A673 (cell line): ENCODE measurements around the gene TPM3. TPM values are rescaled to one million over a fixed set of nuclear protein-coding genes. Genes with fewer than 3 reads are reported as not detected.

ENCODE experiments used
- Bru-seq: library from RNA; stranded (reverse); fragments of 400-500 nt; gene quantifications from one replicate; lab custom pipeline; 2021; lab: Mats Ljungman, UMichigan
- BruChase-seq, 2 experiments: library from RNA; stranded (reverse); fragments of 400-500 nt; gene quantifications; one replicate each; lab custom pipeline; 2021; lab: Mats Ljungman, UMichigan
- BruUV-seq: library from RNA; stranded (reverse); fragments of 400-500 nt; replicated peaks from 2 replicates; lab custom pipeline; 2021; lab: Mats Ljungman, UMichigan
- CTCF ChIA-PET: fragments of 300-600 bp; sonication (Branson Sonifier 250); formaldehyde crosslinking; loops from one replicate; lab custom pipeline; 2022; ENCODE audit warnings: antibody characterized with exemption; lab: Charles Lee
- POLR2A ChIA-PET: fragments of 300-600 bp; sonication (Branson Sonifier 250); formaldehyde crosslinking; loops from one replicate; lab custom pipeline; 2022; ENCODE audit warnings: antibody characterized with exemption; ENCODE audit not compliant: low non-redundant PET; lab: Charles Lee
- DNase-seq: peaks from one replicate; pipeline ENCODE4 v3.0.0-alpha.2; 2015; ENCODE audit warnings: low spot score
- H3K27ac ChIP-seq: fragments of 200-600 bp; sonication (generic); 2 replicates; pipeline ENCODE4 v1.5.1; 2016; ENCODE audit warnings: mixed run types, low read depth, mild to moderate bottlenecking, mixed read lengths, antibody characterized with exemption, low read length; ENCODE audit not compliant: poor library complexity, severe bottlenecking
- H3K27me3 ChIP-seq: fragments of 200-600 bp; sonication (generic); replicated peaks from 2 replicates; pipeline ENCODE4 v1.6.1; 2017; ENCODE audit warnings: mixed run types, low read depth, mild to moderate bottlenecking, mixed read lengths, antibody characterized with exemption, low read length; ENCODE audit not compliant: insufficient read depth, poor library complexity
- H3K36me3 ChIP-seq: fragments of 200-600 bp; sonication (generic); 2 replicates; pipeline ENCODE4 v1.6.1; 2016; ENCODE audit warnings: mixed run types, mild to moderate bottlenecking, mixed read lengths, antibody characterized with exemption, low read length; ENCODE audit not compliant: insufficient read depth, poor library complexity, severe bottlenecking
- H3K4me1 ChIP-seq: fragments of 200-600 bp; sonication (generic); 2 replicates; pipeline ENCODE4 v1.6.1; 2017; ENCODE audit warnings: mixed run types, mild to moderate bottlenecking, mixed read lengths, antibody characterized with exemption, low read length; ENCODE audit not compliant: insufficient read depth, poor library complexity, severe bottlenecking
- H3K4me3 ChIP-seq: fragments of 200-600 bp; sonication (generic); 2 replicates; pipeline ENCODE4 v1.5.1; 2016; ENCODE audit warnings: low read depth, mixed run types, mild to moderate bottlenecking, mixed read lengths, low read length; ENCODE audit not compliant: poor library complexity, severe bottlenecking
- H3K9me3 ChIP-seq: fragments of 200-600 bp; sonication (generic); 2 replicates; pipeline ENCODE4 v1.6.1; 2016; ENCODE audit warnings: mixed run types, low read depth, mild to moderate bottlenecking, mixed read lengths, antibody characterized with exemption, low read length; ENCODE audit not compliant: poor library complexity, severe bottlenecking
- EZH2 ChIP-seq: fragments of 200-600 bp; sonication (generic); IDR thresholded peaks from 2 replicates; pipeline ENCODE4 v1.6.1; 2017; ENCODE audit warnings: borderline replicate concordance, low read depth, mild to moderate bottlenecking, mixed read lengths, antibody characterized with exemption, low read length; ENCODE audit not compliant: poor library complexity, severe bottlenecking
- intact Hi-C: fragments of 100-400 bp; cut with micrococcal nuclease; formaldehyde crosslinking; loops from one replicate; pipeline ENCODE4 v1.10.0; 2022; ENCODE audit not compliant: unreplicated experiment
- long read RNA-seq: library from polyadenylated mRNA; stranded (forward); transcript quantifications from one replicate; pipeline ENCODE4 v2.0.0, GENCODE V29; 2022
- total RNA-seq: library from RNA; stranded (reverse); gene quantifications from 2 replicates; pipeline ENCODE4 v1.2.3, GENCODE V29; 2021
- TF ChIP-seq, protein P1 (sequence below): fragments of 300-800, 200-600 bp; sonication (generic); conservative IDR thresholded peaks from 2 replicates; pipeline ENCODE4 v1.5.1; 2017; ENCODE audit warnings: low read depth, mild to moderate bottlenecking, antibody characterized with exemption, low read length, moderate library complexity, mixed read lengths

Gene TPM3
- total RNA-seq (661 and 746 TPM in 2 replicates), Bru-seq, nascent RNA (percentile 93 among the genes with signal in this experiment), BruChase-seq, experiment 1, labeled RNA remaining after a 2-hour chase (percentile 95 among the genes with signal in this experiment), BruChase-seq, experiment 2, labeled RNA remaining after a 6-hour chase (percentile 98 among the genes with signal in this experiment)
- long read RNA-seq, transcript TPM3-212 (8 exons, 3,131 nt) = major isoform, 1,916 of 2,114 reads
- long read RNA-seq, transcript TPM3-205 (9 exons, 1,771 nt) = minor isoform, 14 of 2,114 reads
- long read RNA-seq, partial matches to known transcripts = 24 of 2,114 reads
- long read RNA-seq, other reads (novel, unspliced or antisense) = 148 of 2,114 reads

DNA sequence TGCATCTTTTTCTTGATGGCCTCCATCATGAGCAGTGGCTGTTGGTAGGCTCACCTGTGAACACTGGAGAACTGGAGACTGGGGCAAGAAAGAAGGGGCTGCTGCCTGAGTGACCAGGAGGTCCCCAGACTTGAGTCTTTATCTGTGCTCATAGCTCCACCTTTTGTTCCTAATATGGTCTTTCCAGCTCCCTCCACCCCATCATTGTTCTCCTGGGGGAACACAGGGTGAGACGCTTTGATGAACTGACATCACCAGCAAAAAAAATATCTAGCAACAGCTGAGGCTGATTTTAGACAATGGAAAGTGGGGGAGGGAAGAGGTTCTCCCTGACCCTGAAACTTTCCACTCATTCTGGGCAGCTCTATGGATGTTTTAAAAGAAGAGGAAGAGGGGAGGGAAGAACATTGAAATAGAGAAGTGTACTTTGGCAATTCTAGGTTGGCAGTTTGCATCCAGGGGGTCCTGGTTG lies at the start of gene TPM3:
Gene TPM3, minus strand, starts transcription at position 111 of the 472 bp plus-strand sequence. Its CDS starts 82 bp downstream, at position 29.
- DNase-seq = no peak
- Histone ChIP-seq H3K4me3 (no peak within 1 kb of the TSS), H3K27ac (no peak within 1 kb of the TSS), H3K9me3 (no peaks in the 10 kb centered on the region), H3K36me3 (no peaks in the 10 kb centered on the region), H3K27me3 (peaks cover 5% of the 10 kb centered on the region), H3K4me1 (no peaks in the 10 kb centered on the region)
- no TSS peak for BruUV-seq
- intact Hi-C loops = no loop called here
- POLR2A ChIA-PET = no interaction called here
- no peak for TF ChIP-seq EZH2
- TF ChIP-seq, protein P1, sequence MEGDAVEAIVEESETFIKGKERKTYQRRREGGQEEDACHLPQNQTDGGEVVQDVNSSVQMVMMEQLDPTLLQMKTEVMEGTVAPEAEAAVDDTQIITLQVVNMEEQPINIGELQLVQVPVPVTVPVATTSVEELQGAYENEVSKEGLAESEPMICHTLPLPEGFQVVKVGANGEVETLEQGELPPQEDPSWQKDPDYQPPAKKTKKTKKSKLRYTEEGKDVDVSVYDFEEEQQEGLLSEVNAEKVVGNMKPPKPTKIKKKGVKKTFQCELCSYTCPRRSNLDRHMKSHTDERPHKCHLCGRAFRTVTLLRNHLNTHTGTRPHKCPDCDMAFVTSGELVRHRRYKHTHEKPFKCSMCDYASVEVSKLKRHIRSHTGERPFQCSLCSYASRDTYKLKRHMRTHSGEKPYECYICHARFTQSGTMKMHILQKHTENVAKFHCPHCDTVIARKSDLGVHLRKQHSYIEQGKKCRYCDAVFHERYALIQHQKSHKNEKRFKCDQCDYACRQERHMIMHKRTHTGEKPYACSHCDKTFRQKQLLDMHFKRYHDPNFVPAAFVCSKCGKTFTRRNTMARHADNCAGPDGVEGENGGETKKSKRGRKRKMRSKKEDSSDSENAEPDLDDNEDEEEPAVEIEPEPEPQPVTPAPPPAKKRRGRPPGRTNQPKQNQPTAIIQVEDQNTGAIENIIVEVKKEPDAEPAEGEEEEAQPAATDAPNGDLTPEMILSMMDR = no peak
- CTCF ChIA-PET = no interaction called here

DNA sequence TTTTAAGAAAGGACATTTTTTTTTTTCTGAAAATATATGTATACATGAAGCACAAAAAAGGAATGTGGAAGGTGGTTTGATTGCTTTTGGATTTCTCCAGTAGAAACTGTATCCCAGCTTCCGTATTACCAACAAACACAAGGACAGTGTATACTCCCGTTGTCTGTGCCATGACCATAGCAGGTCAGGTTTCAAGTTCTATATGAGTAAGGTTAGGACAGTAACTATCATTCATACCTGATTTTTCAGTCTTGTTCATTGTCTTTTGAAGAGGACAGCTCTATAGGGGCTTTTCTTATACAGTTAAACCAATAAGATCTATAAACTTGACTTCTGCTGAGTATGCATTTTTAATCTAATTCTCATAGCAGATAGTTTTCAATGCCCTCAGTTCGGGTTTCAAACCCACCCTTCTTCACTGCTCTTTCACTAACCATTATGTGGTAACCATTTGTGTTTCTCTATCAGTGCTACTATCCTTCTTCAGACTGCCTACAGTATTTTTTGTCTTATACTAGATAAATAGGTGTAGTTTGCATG lies 48.5 kb upstream of the TPM3 start:
- Histone ChIP-seq H3K36me3 (peaks cover 97% of the 10 kb centered on the region), H3K27ac (no peak overlapping the region), H3K9me3 (no peaks in the 10 kb centered on the region), H3K27me3 (no peaks in the 10 kb centered on the region), H3K4me3 (no peak overlapping the region), H3K4me1 (no peaks in the 10 kb centered on the region)
- TF ChIP-seq, protein P1 = no peak
- ChIA-PET POLR2A (no interaction called here), CTCF (no interaction called here)
- intact Hi-C loops = no loop called here
- BruUV-seq = no TSS peak
- DNase-seq = no peak

DNA sequence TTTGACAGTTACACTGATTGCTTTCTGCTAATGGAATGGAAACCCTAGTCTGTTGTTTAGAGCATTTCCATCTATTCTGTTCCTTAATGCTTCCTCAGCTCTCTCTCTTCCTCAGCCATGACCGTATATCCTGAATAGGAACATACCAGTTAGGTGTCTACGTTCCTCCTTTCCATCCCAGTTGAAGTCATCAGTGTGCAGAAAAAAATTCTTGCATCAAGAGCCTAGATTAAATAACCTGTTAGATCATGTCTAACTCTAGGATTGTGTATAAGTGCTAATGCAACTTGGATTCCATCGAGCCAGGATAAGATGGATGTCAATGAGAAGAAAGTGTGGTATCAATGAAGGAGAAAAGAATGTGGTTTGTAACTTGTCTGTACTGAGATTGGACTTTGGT lies 47.6 kb upstream of the TPM3 start:
- BruUV-seq = no TSS peak
- Histone ChIP-seq H3K4me1 (no peaks in the 10 kb centered on the region), H3K27me3 (no peaks in the 10 kb centered on the region), H3K9me3 (no peaks in the 10 kb centered on the region), H3K4me3 (no peak overlapping the region), H3K36me3 (peaks cover 97% of the 10 kb centered on the region), H3K27ac (no peak overlapping the region)
- no peak for DNase-seq
- POLR2A ChIA-PET = no interaction called here
- CTCF ChIA-PET = interaction anchor here (0.7 kb wide), 1 partner anchor 40 kb away, joined by 3 read pairs; no protein-coding TSS in a partner anchor
- no peak for TF ChIP-seq EZH2
- TF ChIP-seq, protein P1 = no peak
- intact Hi-C loops = no loop called here
